IMR-90 (cell line): ENCODE data around the gene SLC19A1. TPM values are rescaled to one million over a fixed set of nuclear protein-coding genes. Genes with fewer than 3 reads are reported as not detected.

Experiments
- ATAC-seq: fragments of 200-7000 bp; cut with Tn5 transposase; 2 replicates; pipeline ENCODE4 v1.9.1; 2020; ENCODE audit warnings: low read depth, mild to moderate bottlenecking, moderate library complexity
- BruUV-seq: library from RNA; stranded (reverse); fragments of 400-500 nt; replicated peaks from 2 replicates; lab custom pipeline; 2021; lab: Mats Ljungman, UMichigan
- CTCF ChIA-PET: fragments of 300-600 bp; formaldehyde crosslinking; extraction: SDS; loops from one replicate; lab custom pipeline; 2021; ENCODE audit warnings: antibody characterized with exemption; lab: Yijun Ruan, JAX
- POLR2A ChIA-PET: fragments of 300-600 bp; sonication (Branson Sonifier 250); formaldehyde crosslinking; loops from one replicate; lab custom pipeline; 2022; ENCODE audit warnings: antibody characterized with exemption; ENCODE audit not compliant: unreplicated experiment; lab: Charles Lee
- DNase-seq: peaks from one replicate; pipeline ENCODE4 v3.0.0; 2013
- H2AFZ ChIP-seq: replicated peaks from 2 replicates; pipeline ENCODE3; 2013; ENCODE audit warnings: low read length, mild to moderate bottlenecking; ENCODE audit not compliant: poor library complexity
- H2AK5ac ChIP-seq: 2 replicates; pipeline ENCODE4 v1.6.1; 2013; ENCODE audit warnings: low read depth, low read length, inconsistent platforms
- H2AK9ac ChIP-seq: replicated peaks from 2 replicates; pipeline ENCODE3; 2013; ENCODE audit warnings: mild to moderate bottlenecking, low read depth, low read length, moderate library complexity; ENCODE audit not compliant: poor library complexity
- H2BK120ac ChIP-seq: 2 replicates; pipeline ENCODE4 v1.6.1; 2013; ENCODE audit warnings: low read depth, low read length, inconsistent platforms
- H2BK15ac ChIP-seq: 3 replicates; pipeline ENCODE4 v1.6.1; 2013; ENCODE audit warnings: low read depth, low read length, inconsistent platforms
- H2BK20ac ChIP-seq: 2 replicates; pipeline ENCODE4 v1.6.1; 2013; ENCODE audit warnings: low read depth, mild to moderate bottlenecking, inconsistent platforms, low read length, moderate library complexity
- H2BK5ac ChIP-seq: 2 replicates; pipeline ENCODE4 v1.6.1; 2013; ENCODE audit warnings: mild to moderate bottlenecking, low read depth, low read length, inconsistent platforms; ENCODE audit not compliant: poor library complexity, severe bottlenecking
- H3K14ac ChIP-seq: replicated peaks from 2 replicates; pipeline ENCODE4 v1.6.1; 2013; ENCODE audit warnings: low read depth, low read length, inconsistent platforms
- H3K18ac ChIP-seq: 2 replicates; pipeline ENCODE4 v1.6.1; 2013; ENCODE audit warnings: low read depth, low read length, control low read depth
- H3K23ac ChIP-seq: 2 replicates; pipeline ENCODE4 v1.6.1; 2013; ENCODE audit warnings: low read depth, low read length, inconsistent platforms
- H3K27ac ChIP-seq: 2 replicates; pipeline ENCODE4 v1.5.1; 2013; ENCODE audit warnings: mild to moderate bottlenecking, control low read depth, low read length; ENCODE audit not compliant: insufficient read depth
- H3K27me3 ChIP-seq: 2 replicates; pipeline ENCODE4 v1.6.1; 2013; ENCODE audit warnings: low read length; ENCODE audit not compliant: control insufficient read depth, insufficient read depth
- H3K36me3 ChIP-seq: 2 replicates; pipeline ENCODE4 v1.6.1; 2013; ENCODE audit warnings: low read length, mixed read lengths; ENCODE audit not compliant: control insufficient read depth, insufficient read depth
- H3K4ac ChIP-seq: 2 replicates; pipeline ENCODE4 v1.6.1; 2013; ENCODE audit warnings: low read depth, low read length, inconsistent platforms
- H3K4me1 ChIP-seq: 2 replicates; pipeline ENCODE4 v1.6.1; 2013; ENCODE audit warnings: low read length, mixed read lengths; ENCODE audit not compliant: control insufficient read depth, insufficient read depth
- H3K4me2 ChIP-seq: 2 replicates; pipeline ENCODE4 v1.6.1; 2013; ENCODE audit warnings: low read depth, mild to moderate bottlenecking, control low read depth, low read length, moderate library complexity
- H3K4me3 ChIP-seq: 2 replicates; pipeline ENCODE4 v1.5.1; 2013; ENCODE audit warnings: low read depth, mild to moderate bottlenecking, control low read depth, low read length, moderate library complexity; ENCODE audit not compliant: insufficient read depth
- H3K56ac ChIP-seq: 2 replicates; pipeline ENCODE4 v1.6.1; 2013; ENCODE audit warnings: low read length, inconsistent platforms; ENCODE audit not compliant: insufficient read depth; ENCODE audit errors: extremely low read depth
- H3K79me1 ChIP-seq, 2 experiments: 2 replicates each; pipeline ENCODE4 v1.6.1; 2013; ENCODE audit warnings: low read length in 2 of 2, inconsistent platforms in 1 of 2, low read depth in 1 of 2
- H3K9ac ChIP-seq: 2 replicates; pipeline ENCODE4 v1.6.1; 2013; ENCODE audit warnings: low read depth, low read length, control low read depth
- H3K9me1 ChIP-seq: 2 replicates; pipeline ENCODE4 v1.6.1; 2013; ENCODE audit warnings: low read length, inconsistent platforms; ENCODE audit not compliant: insufficient read depth
- H3K9me3 ChIP-seq: 2 replicates; pipeline ENCODE4 v1.6.1; 2013; ENCODE audit warnings: low read length; ENCODE audit not compliant: control insufficient read depth, insufficient read depth
- H4K20me1 ChIP-seq: 2 replicates; pipeline ENCODE4 v1.6.1; 2013; ENCODE audit warnings: low read length, inconsistent platforms; ENCODE audit not compliant: insufficient read depth
- H4K5ac ChIP-seq: 2 replicates; pipeline ENCODE4 v1.6.1; 2013; ENCODE audit warnings: mild to moderate bottlenecking, low read depth, low read length, control low read depth
- H4K8ac ChIP-seq, 2 experiments: 2 replicates each; pipeline ENCODE4 v1.6.1; 2013; ENCODE audit warnings: low read depth in 2 of 2, low read length in 2 of 2, control low read depth in 1 of 2, inconsistent platforms in 1 of 2
- H4K91ac ChIP-seq: 2 replicates; pipeline ENCODE4 v1.6.1; 2013; ENCODE audit warnings: low read depth, low read length, inconsistent platforms; ENCODE audit not compliant: insufficient read depth
- BHLHE40 ChIP-seq: fragments of 150-350 bp; IDR thresholded peaks from 2 replicates; pipeline ENCODE4 v1.6.1; 2016; ENCODE audit warnings: mild to moderate bottlenecking, low read depth, low read length
- CEBPB ChIP-seq: IDR thresholded peaks from 2 replicates; pipeline ENCODE4 v1.6.1; 2012; ENCODE audit warnings: low read depth, low read length, improper control_type of control experiment
- ELK1 ChIP-seq: fragments of 150-350 bp; IDR thresholded peaks from 2 replicates; pipeline ENCODE4 v1.6.1; 2016; ENCODE audit warnings: low read depth, mild to moderate bottlenecking, low read length, moderate library complexity, borderline replicate concordance
- POLR2A ChIP-seq: IDR thresholded peaks from 2 replicates; pipeline ENCODE4 v1.6.1; 2012; ENCODE audit warnings: mild to moderate bottlenecking, low read depth, low read length
- RAD21 ChIP-seq: IDR thresholded peaks from 2 replicates; pipeline ENCODE4 v1.6.1; 2012; ENCODE audit warnings: low read length, improper control_type of control experiment
- SMC3 ChIP-seq: fragments of 150-350 bp; IDR thresholded peaks from 2 replicates; pipeline ENCODE4 v1.6.1; 2016; ENCODE audit warnings: low read depth, mild to moderate bottlenecking, antibody characterized with exemption, low read length, moderate library complexity
- USF2 ChIP-seq: fragments of 150-350 bp; IDR thresholded peaks from 2 replicates; pipeline ENCODE4 v1.6.1; 2017; ENCODE audit warnings: mild to moderate bottlenecking, antibody characterized with exemption, low read length, low read depth
- WGBS, 2 experiments: methylation state at CpG; one replicate each; pipeline versions ENCODE4 v1.1.5 to v1.1.7; 2013; ENCODE audit warnings: missing lambda C conversion rate in 2 of 2; ENCODE audit not compliant: insufficient read length in 1 of 2; ENCODE audit errors: extremely low coverage in 2 of 2; 5-methylcytosine and 5-hydroxymethylcytosine counted together
- dilution Hi-C: fragments of 300-500 bp; cut with HindIII; formaldehyde crosslinking; loops from one replicate; pipeline ENCODE4 v1.14.3; 2018; ENCODE audit warnings: low sequenced_read_pairs; ENCODE audit not compliant: unreplicated experiment
- in situ Hi-C: fragments of 300-500 bp; cut with MboI; formaldehyde crosslinking; loops from 3 replicates; pipeline ENCODE4 v1.14.3; 2019; ENCODE audit warnings: low sequenced_read_pairs, inconsistent platforms, mixed read lengths
- intact Hi-C: fragments of 100-400 bp; cut with micrococcal nuclease; formaldehyde crosslinking; loops from 2 replicates; pipeline ENCODE4 v1.10.0; 2022
- polyA plus RNA-seq, 3 experiments: library from polyadenylated mRNA; depleted of rRNA; stranded (reverse); fragments of >200 nt; gene quantifications; 2 replicates each; pipeline ENCODE4 v1.2.3, GENCODE V29; 2012; ENCODE audit warnings: low replicate concordance in 1 of 3
- total RNA-seq: library from RNA; depleted of rRNA; stranded (reverse); fragments of >200 nt; gene quantifications from 2 replicates; pipeline ENCODE4 v1.2.3, GENCODE V29; 2012

Gene SLC19A1
- total and polyA plus RNA-seq, 2 of the 4 experiments (the other 2 are of a cell fraction) = 2.2 to 16.2 TPM

- Histone ChIP-seq H4K20me1 (peaks cover 10% of the 10 kb centered on the region), H3K23ac (no peak overlapping the region), H2BK15ac (no peak overlapping the region), H3K56ac (no peak overlapping the region), H2BK5ac (no peak overlapping the region), H2BK120ac (no peak overlapping the region), H3K9me1 (peaks cover 16% of the 10 kb centered on the region), H4K91ac (no peak overlapping the region), H3K27me3 (no peaks in the 10 kb centered on the region), H3K18ac (no peak overlapping the region), H3K9me3 (no peaks in the 10 kb centered on the region), H3K4ac (no peak overlapping the region), H3K4me1 (peaks cover 2% of the 10 kb centered on the region; the same call in 1 of the 2 replicates), H2AK5ac (no peak overlapping the region), H2BK20ac (no peak overlapping the region), H3K36me3 (peaks cover 82% of the 10 kb centered on the region), H3K4me2 (no peak overlapping the region), H3K14ac (no peak overlapping the region), H3K9ac (no peak overlapping the region), H2AFZ (peak overlapping the region; percentile 11), H3K79me1 (peaks cover 4 to 28% of the 10 kb centered on the region in 2 experiments; a peak in 2 of 4 replicates), H4K8ac (no peak overlapping the region), H4K5ac (no peak overlapping the region), H3K27ac (no peak overlapping the region), H3K4me3 (no peak overlapping the region), H2AK9ac (peak overlapping the region; percentile 16)
- intact Hi-C loops (no loop called here), in situ Hi-C loops (no loop called here), dilution Hi-C loops (no loop called here)
- POLR2A ChIA-PET = no interaction called here
- CTCF ChIA-PET = no interaction called here
- no TSS peak for BruUV-seq
- WGBS, 2 experiments = 100% methylated on average over 6 of the region's 35 CpGs; no CpG with 5 or more reads in 1 of the 2 experiments
- no peak for TF ChIP-seq CEBPB
- TF ChIP-seq SMC3 = no peak
- no peak for TF ChIP-seq USF2
- no peak for TF ChIP-seq RAD21
- no peak for TF ChIP-seq POLR2A
- TF ChIP-seq BHLHE40 = no peak
- no peak for TF ChIP-seq ELK1
- ATAC-seq (no peak), DNase-seq (no peak)
These were observed 61.3 kb downstream of the SLC19A1 start for GRCh38 chr21:45480701-45481500.
